Keratinocyte (primary cell): ENCODE data around the gene FOXM1. TPM values are rescaled to one million over a fixed set of nuclear protein-coding genes. Genes with fewer than 3 reads are reported as not detected.

Experiments used
- DNase-seq: peaks from one replicate; pipeline ENCODE4 v3.0.0-alpha.2; 2011; ENCODE audit warnings: low read depth, missing footprints, low spot score
- FAIRE-seq: peaks from 2 replicates; lab custom pipeline; 2011; peaks lifted over from hg19 to GRCh38; lab: Jason Lieb, UNC
- H2AFZ ChIP-seq: 2 replicates; pipeline ENCODE4 v1.6.0; 2012; ENCODE audit warnings: low read length, control low read depth, inconsistent platforms; ENCODE audit not compliant: control insufficient read depth
- H3K27ac ChIP-seq: 2 replicates; pipeline ENCODE4 v1.5.1; 2011; ENCODE audit warnings: low read length; ENCODE audit not compliant: control insufficient read depth, insufficient read depth
- H3K27me3 ChIP-seq: 3 replicates; pipeline ENCODE4 v1.6.0; 2011; ENCODE audit warnings: low read length; ENCODE audit not compliant: control insufficient read depth, insufficient read depth; ENCODE audit errors: extremely low read depth
- H3K36me3 ChIP-seq, 2 experiments: 2 replicates in 1 of 2; 3 replicates in 1 of 2; pipeline ENCODE4 v1.5.1; 2011; ENCODE audit warnings: low read length in 2 of 2, mild to moderate bottlenecking in 1 of 2; ENCODE audit not compliant: control insufficient read depth in 2 of 2, insufficient read depth in 2 of 2; ENCODE audit errors: extremely low read depth in 1 of 2
- H3K4me1 ChIP-seq: 3 replicates; pipeline ENCODE4 v1.5.1; 2011; ENCODE audit warnings: low read length; ENCODE audit not compliant: control insufficient read depth, insufficient read depth; ENCODE audit errors: extremely low read depth
- H3K4me2 ChIP-seq: 3 replicates; pipeline ENCODE4 v1.6.0; 2011; ENCODE audit warnings: low read depth, low read length; ENCODE audit not compliant: control insufficient read depth, insufficient read depth; ENCODE audit errors: extremely low read depth
- H3K4me3 ChIP-seq, 3 experiments: fragments of 200-600 bp in 1 of 3; sonication (generic) in 1 of 3; 2 replicates in 2 of 3; 3 replicates in 1 of 3; pipeline ENCODE4 v1.5.1; 2011 to 2016; ENCODE audit warnings: low read length in 3 of 3, mild to moderate bottlenecking in 3 of 3, control low read depth in 2 of 3, inconsistent platforms in 1 of 3, low read depth in 1 of 3, mixed read lengths in 1 of 3, mixed run types in 1 of 3, moderate library complexity in 1 of 3; ENCODE audit not compliant: control insufficient read depth in 2 of 3, insufficient read depth in 2 of 3; ENCODE audit errors: extremely low read depth in 1 of 3
- H3K79me2 ChIP-seq: 2 replicates; pipeline ENCODE4 v1.6.0; 2012; ENCODE audit warnings: low read length; ENCODE audit not compliant: control insufficient read depth, insufficient read depth
- H3K9ac ChIP-seq: 3 replicates; pipeline ENCODE4 v1.6.0; 2011; ENCODE audit warnings: low read length; ENCODE audit not compliant: control insufficient read depth, insufficient read depth; ENCODE audit errors: extremely low read depth
- H3K9me1 ChIP-seq: 3 replicates; pipeline ENCODE4 v1.6.0; 2011; ENCODE audit warnings: low read length; ENCODE audit not compliant: control insufficient read depth, insufficient read depth; ENCODE audit errors: extremely low read depth
- H3K9me3 ChIP-seq: 2 replicates; pipeline ENCODE4 v1.5.1; 2012; ENCODE audit warnings: low read depth, low read length; ENCODE audit not compliant: control insufficient read depth
- H4K20me1 ChIP-seq: 3 replicates; pipeline ENCODE4 v1.6.0; 2011; ENCODE audit warnings: low read length; ENCODE audit not compliant: control insufficient read depth, insufficient read depth; ENCODE audit errors: extremely low read depth
- CTCF ChIP-seq, 3 experiments: IDR thresholded peaks in 1 of 3; conservative IDR thresholded peaks in 1 of 3; optimal IDR thresholded peaks in 1 of 3; 2 replicates in 2 of 3; 3 replicates in 1 of 3; pipeline versions ENCODE3 to v1.5.1; 2011; ENCODE audit warnings: low read length in 3 of 3, mild to moderate bottlenecking in 3 of 3, moderate library complexity in 2 of 3, control low read depth in 1 of 3, inconsistent platforms in 1 of 3; ENCODE audit not compliant: insufficient read depth in 2 of 3; ENCODE audit errors: extremely low read depth in 1 of 3
- EZH2 ChIP-seq: IDR thresholded peaks from one replicate; pipeline ENCODE4 v1.6.1; 2012; ENCODE audit warnings: inconsistent platforms, mild to moderate bottlenecking, low read length, moderate library complexity
- dilution Hi-C: fragments of 300-500 bp; cut with MboI; formaldehyde crosslinking; loops from one replicate; pipeline ENCODE4 v1.7.0; 2020; ENCODE audit warnings: low sequenced_read_pairs; ENCODE audit not compliant: extremely low pct_ligation_motif_present
- polyA plus RNA-seq, 5 experiments: library from polyadenylated mRNA; depleted of rRNA in 3 of 5; stranded (reverse) in 3 of 5; stranded (forward) in 1 of 5; unstranded in 1 of 5; fragments of >200 nt; gene quantifications; 1 replicate in 1 of 5; 2 replicates in 3 of 5; 3 replicates in 1 of 5; pipeline versions ENCODE4 v1.2.1 to v1.2.3, GENCODE V29; 2011 to 2012; ENCODE audit warnings: missing spikeins in 2 of 5, low read depth in 1 of 5, low replicate concordance in 1 of 5

The FOXM1 gene
- polyA plus RNA-seq, 1 donor (not counting 4 experiments of a cell fraction or from before 2014, with no cell fraction given): 9.0 TPM

GRCh38 chr12:2892246-2892645 is 15.3 kb upstream of the FOXM1 start:
- DNase-seq (no peak), FAIRE-seq (no peak)
- Histone ChIP-seq H3K27me3 (no peaks in the 10 kb centered on the region), H2AFZ (no peak overlapping the region), H3K4me3 (no peak overlapping the region), H3K36me3 (peaks cover 0 to 4% of the 10 kb centered on the region in 2 experiments), H3K4me1 (peaks cover 19% of the 10 kb centered on the region), H3K9me3 (no peaks in the 10 kb centered on the region), H3K9ac (no peak overlapping the region), H3K9me1 (no peaks in the 10 kb centered on the region), H3K79me2 (peaks cover 27% of the 10 kb centered on the region), H4K20me1 (no peaks in the 10 kb centered on the region), H3K4me2 (peak overlapping the region; percentile 70), H3K27ac (no peak overlapping the region)
- TF ChIP-seq CTCF (optimal IDR thresholded peaks at IDR 0.05 in 1 of 3, IDR thresholded peaks at IDR 0.05 in 1 of 3, conservative IDR thresholded peaks at IDR 0.05 in 1 of 3; ENCODE audit: extremely low read depth in 1 of 3, insufficient read depth in 2 of 3, low read length in 3 of 3): no peak
- no peak for TF ChIP-seq EZH2
- dilution Hi-C loops: no loop called here

GRCh38 chr12:2891240-2892053 is 14.5 kb upstream of the FOXM1 start:
- Histone ChIP-seq H3K27me3 (no peaks in the 10 kb centered on the region), H3K79me2 (peaks cover 21% of the 10 kb centered on the region), H4K20me1 (no peaks in the 10 kb centered on the region), H3K9me3 (no peaks in the 10 kb centered on the region), H3K27ac (peak overlapping the region; percentile 74), H3K4me1 (peaks cover 19% of the 10 kb centered on the region), H3K4me3 (peak overlapping the region; percentile 72 to 92 (median 78)), H3K9me1 (no peaks in the 10 kb centered on the region), H3K36me3 (peaks cover 0 to 4% of the 10 kb centered on the region in 2 experiments), H3K4me2 (peak overlapping the region; percentile 70), H2AFZ (peak overlapping the region; percentile 97), H3K9ac (peak overlapping the region; percentile 90)
- DNase-seq (no peak), FAIRE-seq (peak; percentile 74)
- dilution Hi-C loops: no loop called here
- TF ChIP-seq CTCF (optimal IDR thresholded peaks at IDR 0.05 in 1 of 3, IDR thresholded peaks at IDR 0.05 in 1 of 3, conservative IDR thresholded peaks at IDR 0.05 in 1 of 3; ENCODE audit: extremely low read depth in 1 of 3, insufficient read depth in 2 of 3, low read length in 3 of 3) (no peak), EZH2 (no peak)
